ENCODE data around the gene RPP38.

DNA sequence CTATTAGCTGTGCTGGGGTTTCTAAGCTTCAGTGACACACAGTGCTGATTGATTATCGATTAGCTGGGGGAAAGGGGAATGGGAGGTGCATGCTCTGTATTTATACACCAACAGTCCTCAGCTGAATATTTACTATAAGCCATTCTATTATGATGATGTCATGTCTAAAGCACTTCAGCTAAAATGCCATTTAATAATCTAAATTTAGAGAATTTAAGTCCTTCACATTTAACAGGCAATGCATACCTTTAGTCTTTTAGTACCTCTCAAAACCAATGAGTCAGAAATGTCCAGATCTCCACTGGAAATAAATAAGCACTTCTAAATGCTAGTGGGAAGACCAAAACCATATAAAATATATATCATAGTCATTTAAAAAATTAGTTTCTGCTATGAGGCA is 24.6 kb downstream of the RPP38 start:
- TF ChIP-seq, protein P1, sequence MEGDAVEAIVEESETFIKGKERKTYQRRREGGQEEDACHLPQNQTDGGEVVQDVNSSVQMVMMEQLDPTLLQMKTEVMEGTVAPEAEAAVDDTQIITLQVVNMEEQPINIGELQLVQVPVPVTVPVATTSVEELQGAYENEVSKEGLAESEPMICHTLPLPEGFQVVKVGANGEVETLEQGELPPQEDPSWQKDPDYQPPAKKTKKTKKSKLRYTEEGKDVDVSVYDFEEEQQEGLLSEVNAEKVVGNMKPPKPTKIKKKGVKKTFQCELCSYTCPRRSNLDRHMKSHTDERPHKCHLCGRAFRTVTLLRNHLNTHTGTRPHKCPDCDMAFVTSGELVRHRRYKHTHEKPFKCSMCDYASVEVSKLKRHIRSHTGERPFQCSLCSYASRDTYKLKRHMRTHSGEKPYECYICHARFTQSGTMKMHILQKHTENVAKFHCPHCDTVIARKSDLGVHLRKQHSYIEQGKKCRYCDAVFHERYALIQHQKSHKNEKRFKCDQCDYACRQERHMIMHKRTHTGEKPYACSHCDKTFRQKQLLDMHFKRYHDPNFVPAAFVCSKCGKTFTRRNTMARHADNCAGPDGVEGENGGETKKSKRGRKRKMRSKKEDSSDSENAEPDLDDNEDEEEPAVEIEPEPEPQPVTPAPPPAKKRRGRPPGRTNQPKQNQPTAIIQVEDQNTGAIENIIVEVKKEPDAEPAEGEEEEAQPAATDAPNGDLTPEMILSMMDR (conservative IDR thresholded peaks at IDR 0.05; ENCODE audit: low read length) = no peak
- no peak for TF ChIP-seq EZH2phosphoT487 (IDR thresholded peaks at IDR 0.05; ENCODE audit: borderline replicate concordance)
